RWPE2 (cell line): ENCODE measurements around the gene TDRKH.

Experiments
- ATAC-seq: fragments of 200-7000 bp; cut with Tn5 transposase; 3 replicates; pipeline ENCODE4 v1.9.1; 2021; ENCODE audit warnings: low read depth
- DNase-seq: peaks from one replicate; pipeline ENCODE4 v3.0.0-alpha.2; 2020; ENCODE audit warnings: low spot score
- H3K27ac ChIP-seq: fragments of 450-650 bp; 2 replicates; pipeline ENCODE4 v1.5.1; 2017; ENCODE audit warnings: mild to moderate bottlenecking; ENCODE audit not compliant: poor library complexity, severe bottlenecking
- H3K27me3 ChIP-seq: fragments of 250-450 bp; sonication (Bioruptor Pico); 2 replicates; pipeline ENCODE4 v1.5.1; 2021; ENCODE audit warnings: mild to moderate bottlenecking, moderate library complexity; ENCODE audit not compliant: insufficient read depth, poor library complexity, severe bottlenecking
- H3K36me3 ChIP-seq: fragments of 250-450 bp; sonication (Bioruptor Pico); 2 replicates; pipeline ENCODE4 v1.5.1; 2020; ENCODE audit warnings: low read depth, mild to moderate bottlenecking, moderate library complexity
- H3K4me1 ChIP-seq: fragments of 250-450 bp; sonication (Bioruptor Pico); 2 replicates; pipeline ENCODE4 v1.5.1; 2021; ENCODE audit warnings: mild to moderate bottlenecking, moderate library complexity; ENCODE audit not compliant: insufficient read depth, poor library complexity, severe bottlenecking
- H3K4me3 ChIP-seq: fragments of 250-450 bp; sonication (Bioruptor Pico); 2 replicates; pipeline ENCODE4 v1.5.1; 2021; ENCODE audit warnings: mild to moderate bottlenecking, moderate library complexity; ENCODE audit not compliant: severe bottlenecking
- H3K9me3 ChIP-seq: fragments of 250-450 bp; sonication (Bioruptor Pico); 2 replicates; pipeline ENCODE4 v1.5.1; 2021; ENCODE audit warnings: mild to moderate bottlenecking, moderate library complexity; ENCODE audit not compliant: severe bottlenecking
- CTCF ChIP-seq: fragments of 450-650 bp; IDR thresholded peaks from one replicate; pipeline ENCODE4 v1.5.1; 2017; ENCODE audit warnings: mild to moderate bottlenecking, moderate library complexity; ENCODE audit not compliant: poor library complexity, severe bottlenecking

The TDRKH gene

GRCh38 chr1:151803915-151804314 lies 13.6 kb upstream of the TDRKH start:
- DNase-seq (no peak), ATAC-seq (no peak)
- Histone ChIP-seq H3K4me1 (no peaks in the 10 kb centered on the region), H3K27me3 (no peaks in the 10 kb centered on the region), H3K36me3 (no peaks in the 10 kb centered on the region), H3K27ac (no peak overlapping the region), H3K4me3 (no peak overlapping the region), H3K9me3 (no peaks in the 10 kb centered on the region)
- TF ChIP-seq CTCF: no peak

GRCh38 chr1:151803164-151803563 lies 12.9 kb upstream of the TDRKH start:
- ATAC-seq (no peak), DNase-seq (no peak)
- H3K4me1 ChIP-seq: no peaks in the 10 kb centered on the region
- no peak for TF ChIP-seq CTCF
- no peak overlapping the region for H3K4me3 ChIP-seq
- H3K27ac ChIP-seq: no peak overlapping the region
- H3K36me3 ChIP-seq: no peaks in the 10 kb centered on the region
- no peaks in the 10 kb centered on the region for H3K9me3 ChIP-seq
- no peaks in the 10 kb centered on the region for H3K27me3 ChIP-seq

- H3K27ac ChIP-seq: no peak overlapping the region
- ATAC-seq (no peak), DNase-seq (no peak)
- no peak overlapping the region for H3K4me3 ChIP-seq
- H3K4me1 ChIP-seq: no peaks in the 10 kb centered on the region
- no peak for TF ChIP-seq CTCF
- H3K9me3 ChIP-seq: no peaks in the 10 kb centered on the region
- H3K27me3 ChIP-seq: no peaks in the 10 kb centered on the region
- H3K36me3 ChIP-seq: no peaks in the 10 kb centered on the region
Observed at GRCh38 chr1:151802372-151802771, 12.1 kb upstream of the TDRKH start.

GRCh38 chr1:151801846-151802245 lies 11.5 kb upstream of the TDRKH start:
- H3K9me3 ChIP-seq: no peaks in the 10 kb centered on the region
- no peaks in the 10 kb centered on the region for H3K4me1 ChIP-seq

More at GRCh38 chr1:151801846-151802245, 11.5 kb upstream of the TDRKH start:
- Histone ChIP-seq H3K27ac (no peak overlapping the region), H3K27me3 (no peaks in the 10 kb centered on the region), H3K36me3 (no peaks in the 10 kb centered on the region), H3K4me3 (no peak overlapping the region)
- DNase-seq (no peak), ATAC-seq (no peak)
- TF ChIP-seq CTCF: no peak
